GM23338 (cell line): ENCODE measurements around the gene MOXD1. TPM values are rescaled to one million over a fixed set of nuclear protein-coding genes. Genes with fewer than 3 reads are reported as not detected.

Experiments used
- ATAC-seq: fragments of 200-7000 bp; cut with Tn5 transposase; 3 replicates; pipeline ENCODE4 v1.9.1; 2020
- DNase-seq: peaks from one replicate; pipeline ENCODE4 v3.0.0-alpha.2; 2015; ENCODE audit warnings: low spot score
- H2AFZ ChIP-seq: fragments of 200-600 bp; sonication (generic); 2 replicates; pipeline ENCODE4 v1.8.0; 2016; ENCODE audit warnings: antibody characterized with exemption, mild to moderate bottlenecking, moderate library complexity
- H3F3A ChIP-seq: fragments of 200-600 bp; sonication (generic); replicated peaks from 2 replicates; pipeline ENCODE4 v1.8.0; 2017; ENCODE audit warnings: antibody characterized with exemption, mixed run types, low read depth
- H3K27ac ChIP-seq: fragments of 200-600 bp; sonication (generic); 2 replicates; pipeline ENCODE4 v1.6.1; 2016; ENCODE audit warnings: low read depth
- H3K27me3 ChIP-seq: fragments of 200-600 bp; sonication (generic); 2 replicates; pipeline ENCODE4 v1.8.0; 2016; ENCODE audit warnings: mild to moderate bottlenecking, mixed run types, moderate library complexity; ENCODE audit not compliant: insufficient read depth
- H3K36me3 ChIP-seq: fragments of 200-600 bp; sonication (generic); 2 replicates; pipeline ENCODE4 v1.8.0; 2016; ENCODE audit warnings: mild to moderate bottlenecking; ENCODE audit not compliant: insufficient read depth
- H3K4me1 ChIP-seq: fragments of 200-600 bp; sonication (generic); 2 replicates; pipeline ENCODE4 v1.8.0; 2016; ENCODE audit warnings: mild to moderate bottlenecking, moderate library complexity; ENCODE audit not compliant: insufficient read depth
- H3K4me2 ChIP-seq: fragments of 200-600 bp; sonication (generic); 2 replicates; pipeline ENCODE4 v1.7.1; 2017; ENCODE audit warnings: mixed run types
- H3K4me3 ChIP-seq: fragments of 200-600 bp; sonication (generic); 2 replicates; pipeline ENCODE4 v1.6.1; 2016; ENCODE audit warnings: mixed run types
- H3K79me2 ChIP-seq: fragments of 200-600 bp; sonication (generic); replicated peaks from 2 replicates; pipeline ENCODE4 v1.8.0; 2017; ENCODE audit warnings: mild to moderate bottlenecking; ENCODE audit not compliant: insufficient read depth
- H3K9me2 ChIP-seq: fragments of 200-600 bp; sonication (generic); 2 replicates; pipeline ENCODE4 v1.8.0; 2017; ENCODE audit not compliant: insufficient read depth
- H4K20me1 ChIP-seq: fragments of 200-600 bp; sonication (generic); replicated peaks from 2 replicates; pipeline ENCODE4 v1.8.0; 2017; ENCODE audit warnings: mild to moderate bottlenecking; ENCODE audit not compliant: insufficient read depth
- H3K27ac Mint-ChIP-seq: 2 replicates; pipeline ENCODE4 v1.8.0; 2020; ENCODE audit warnings: inconsistent platforms, mild to moderate bottlenecking, moderate library complexity, mixed read lengths
- H3K27me3 Mint-ChIP-seq: 3 replicates; pipeline ENCODE4 v1.8.0; 2022; ENCODE audit warnings: low read depth, mild to moderate bottlenecking, moderate library complexity, mixed read lengths, inconsistent platforms; ENCODE audit not compliant: insufficient read depth, poor library complexity
- H3K36me3 Mint-ChIP-seq: 3 replicates; pipeline ENCODE4 v1.8.0; 2021; ENCODE audit warnings: low read depth, mild to moderate bottlenecking, inconsistent platforms, moderate library complexity, mixed read lengths
- H3K4me1 Mint-ChIP-seq: 3 replicates; pipeline ENCODE4 v1.8.0; 2020; ENCODE audit warnings: mild to moderate bottlenecking, inconsistent platforms, mixed read lengths
- H3K4me3 Mint-ChIP-seq: 3 replicates; pipeline ENCODE4 v1.8.0; 2021; ENCODE audit warnings: moderate library complexity, mild to moderate bottlenecking, inconsistent platforms, mixed read lengths
- H3K9me3 Mint-ChIP-seq: 3 replicates; pipeline ENCODE4 v1.8.0; 2020; ENCODE audit warnings: moderate library complexity, mild to moderate bottlenecking, inconsistent platforms, mixed read lengths
- CREB1 ChIP-seq: fragments of 250-450 bp; sonication (Bioruptor Pico); IDR thresholded peaks from 2 replicates; pipeline ENCODE4 v1.5.0; 2020; ENCODE audit warnings: low read depth, mild to moderate bottlenecking, moderate library complexity
- EZH2phosphoT487 ChIP-seq: fragments of 200-600 bp; sonication (generic); IDR thresholded peaks from one replicate; pipeline ENCODE4 v1.8.1; 2018; ENCODE audit warnings: antibody characterized with exemption; ENCODE audit not compliant: unreplicated experiment
- JUNB ChIP-seq: IDR thresholded peaks from one replicate; pipeline ENCODE4 v1.6.1; 2016; ENCODE audit warnings: antibody characterized with exemption; ENCODE audit not compliant: unreplicated experiment
- NANOG ChIP-seq: IDR thresholded peaks from 2 replicates; pipeline ENCODE4 v1.6.1; 2016; ENCODE audit warnings: antibody characterized with exemption, borderline replicate concordance
- POLR2AphosphoS5 ChIP-seq: IDR thresholded peaks from 2 replicates; pipeline ENCODE4 v1.6.1; 2016; ENCODE audit warnings: antibody characterized with exemption, low read depth
- STAT1 ChIP-seq: IDR thresholded peaks from one replicate; pipeline ENCODE4 v1.6.1; 2016; ENCODE audit warnings: antibody characterized with exemption; ENCODE audit not compliant: unreplicated experiment
- ZNF114 ChIP-seq: fragments of 250-450 bp; sonication (Bioruptor Pico); IDR thresholded peaks from 2 replicates; pipeline ENCODE4 v1.5.0; 2020; ENCODE audit warnings: mild to moderate bottlenecking, moderate library complexity
- ZNF331 ChIP-seq: fragments of 250-450 bp; sonication (Bioruptor Pico); IDR thresholded peaks from 2 replicates; pipeline ENCODE4 v1.5.0; 2020; ENCODE audit warnings: low read depth, mild to moderate bottlenecking, moderate library complexity
- polyA plus RNA-seq: library from polyadenylated mRNA; unstranded; fragments of >200 nt; fragmentation: Nextera tagmentation; extraction: Ambion mirVana; gene quantifications from 2 replicates; pipeline ENCODE4 v1.2.1, GENCODE V29; 2016
- total RNA-seq: library from RNA; depleted of rRNA; stranded (reverse); fragments of >200 nt; shearing (Covaris generic); gene quantifications from 2 replicates; pipeline ENCODE4 v1.2.3, GENCODE V29; 2014
- TF ChIP-seq, protein P1 (sequence below): IDR thresholded peaks from one replicate; pipeline ENCODE4 v1.6.1; 2018; ENCODE audit warnings: antibody characterized with exemption; ENCODE audit not compliant: unreplicated experiment
- TF ChIP-seq, protein P2 (sequence below), 2 experiments: fragments of 200-600 bp in 1 of 2; sonication (generic) in 1 of 2; conservative IDR thresholded peaks; 2 replicates each; pipeline versions ENCODE4 v1.5.1 to v1.6.1; 2016 to 2017; ENCODE audit warnings: antibody characterized with exemption in 2 of 2, low read depth in 2 of 2, mild to moderate bottlenecking in 2 of 2, moderate library complexity in 1 of 2
- TF ChIP-seq, protein P3 (sequence below): IDR thresholded peaks from 2 replicates; pipeline ENCODE4 v1.6.1; 2016; ENCODE audit warnings: antibody characterized with exemption

Gene MOXD1
- total and polyA plus RNA-seq, 2 experiments from 2014 or later, result 1.7 to 4.3 TPM

DNA sequence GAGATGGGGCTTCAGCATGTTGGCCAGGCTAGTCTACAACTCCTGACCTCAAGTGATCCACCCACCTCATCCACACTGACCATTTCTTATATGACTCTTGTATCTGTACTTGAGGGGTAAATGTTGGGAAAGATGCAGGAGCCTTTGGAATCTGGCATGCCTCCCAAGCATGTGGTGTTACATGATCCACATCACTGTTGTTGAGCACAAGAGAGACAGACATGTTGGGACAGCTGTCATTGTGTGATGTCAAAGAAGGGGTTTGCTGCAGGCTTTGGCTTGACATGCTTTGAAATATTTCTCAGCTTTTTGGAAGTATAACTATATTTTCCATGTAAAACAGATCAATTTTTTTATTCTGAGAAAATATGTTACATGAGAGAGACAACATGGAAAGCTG lies 139.9 kb downstream of the MOXD1 start (continued):
- TF ChIP-seq, protein P1, sequence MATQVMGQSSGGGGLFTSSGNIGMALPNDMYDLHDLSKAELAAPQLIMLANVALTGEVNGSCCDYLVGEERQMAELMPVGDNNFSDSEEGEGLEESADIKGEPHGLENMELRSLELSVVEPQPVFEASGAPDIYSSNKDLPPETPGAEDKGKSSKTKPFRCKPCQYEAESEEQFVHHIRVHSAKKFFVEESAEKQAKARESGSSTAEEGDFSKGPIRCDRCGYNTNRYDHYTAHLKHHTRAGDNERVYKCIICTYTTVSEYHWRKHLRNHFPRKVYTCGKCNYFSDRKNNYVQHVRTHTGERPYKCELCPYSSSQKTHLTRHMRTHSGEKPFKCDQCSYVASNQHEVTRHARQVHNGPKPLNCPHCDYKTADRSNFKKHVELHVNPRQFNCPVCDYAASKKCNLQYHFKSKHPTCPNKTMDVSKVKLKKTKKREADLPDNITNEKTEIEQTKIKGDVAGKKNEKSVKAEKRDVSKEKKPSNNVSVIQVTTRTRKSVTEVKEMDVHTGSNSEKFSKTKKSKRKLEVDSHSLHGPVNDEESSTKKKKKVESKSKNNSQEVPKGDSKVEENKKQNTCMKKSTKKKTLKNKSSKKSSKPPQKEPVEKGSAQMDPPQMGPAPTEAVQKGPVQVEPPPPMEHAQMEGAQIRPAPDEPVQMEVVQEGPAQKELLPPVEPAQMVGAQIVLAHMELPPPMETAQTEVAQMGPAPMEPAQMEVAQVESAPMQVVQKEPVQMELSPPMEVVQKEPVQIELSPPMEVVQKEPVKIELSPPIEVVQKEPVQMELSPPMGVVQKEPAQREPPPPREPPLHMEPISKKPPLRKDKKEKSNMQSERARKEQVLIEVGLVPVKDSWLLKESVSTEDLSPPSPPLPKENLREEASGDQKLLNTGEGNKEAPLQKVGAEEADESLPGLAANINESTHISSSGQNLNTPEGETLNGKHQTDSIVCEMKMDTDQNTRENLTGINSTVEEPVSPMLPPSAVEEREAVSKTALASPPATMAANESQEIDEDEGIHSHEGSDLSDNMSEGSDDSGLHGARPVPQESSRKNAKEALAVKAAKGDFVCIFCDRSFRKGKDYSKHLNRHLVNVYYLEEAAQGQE, result no peak
- no peak for TF ChIP-seq NANOG

DNA sequence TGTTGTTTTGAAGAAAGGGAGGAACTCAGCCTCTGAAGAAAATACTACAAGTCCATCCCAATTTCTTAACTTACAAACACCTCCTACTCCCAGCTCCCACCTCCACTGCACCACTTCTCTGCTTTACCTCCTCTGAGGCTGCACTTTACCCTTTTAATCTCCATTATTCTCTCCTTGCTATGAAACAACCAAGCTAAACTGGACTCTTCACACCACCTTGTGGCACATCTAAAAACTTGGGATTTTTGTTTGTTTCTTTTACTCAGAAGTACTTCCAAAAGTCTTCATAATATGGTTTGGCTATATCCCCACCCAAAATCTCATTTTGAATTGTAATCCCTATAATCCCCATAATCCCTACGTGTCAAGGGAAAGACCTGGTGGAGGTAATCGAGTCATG lies 142.2 kb downstream of the MOXD1 start:
- Mint-ChIP-seq H3K4me3 (no peak overlapping the region), H3K4me1 (peaks cover 21% of the 10 kb centered on the region), H3K27me3 (peaks cover 2% of the 10 kb centered on the region), H3K27ac (no peak overlapping the region), H3K9me3 (no peaks in the 10 kb centered on the region), H3K36me3 (no peaks in the 10 kb centered on the region)
- no peaks in the 10 kb centered on the region for H3K9me2 ChIP-seq
- H3K4me2 ChIP-seq, result no peak overlapping the region
- peak; percentile 75 for ATAC-seq
- no peaks in the 10 kb centered on the region for H3K4me1 ChIP-seq
- TF ChIP-seq NANOG, result no peak
- TF ChIP-seq, protein P2, sequence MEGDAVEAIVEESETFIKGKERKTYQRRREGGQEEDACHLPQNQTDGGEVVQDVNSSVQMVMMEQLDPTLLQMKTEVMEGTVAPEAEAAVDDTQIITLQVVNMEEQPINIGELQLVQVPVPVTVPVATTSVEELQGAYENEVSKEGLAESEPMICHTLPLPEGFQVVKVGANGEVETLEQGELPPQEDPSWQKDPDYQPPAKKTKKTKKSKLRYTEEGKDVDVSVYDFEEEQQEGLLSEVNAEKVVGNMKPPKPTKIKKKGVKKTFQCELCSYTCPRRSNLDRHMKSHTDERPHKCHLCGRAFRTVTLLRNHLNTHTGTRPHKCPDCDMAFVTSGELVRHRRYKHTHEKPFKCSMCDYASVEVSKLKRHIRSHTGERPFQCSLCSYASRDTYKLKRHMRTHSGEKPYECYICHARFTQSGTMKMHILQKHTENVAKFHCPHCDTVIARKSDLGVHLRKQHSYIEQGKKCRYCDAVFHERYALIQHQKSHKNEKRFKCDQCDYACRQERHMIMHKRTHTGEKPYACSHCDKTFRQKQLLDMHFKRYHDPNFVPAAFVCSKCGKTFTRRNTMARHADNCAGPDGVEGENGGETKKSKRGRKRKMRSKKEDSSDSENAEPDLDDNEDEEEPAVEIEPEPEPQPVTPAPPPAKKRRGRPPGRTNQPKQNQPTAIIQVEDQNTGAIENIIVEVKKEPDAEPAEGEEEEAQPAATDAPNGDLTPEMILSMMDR (conservative IDR thresholded peaks at IDR 0.05; ENCODE audit: low read depth in 2 of 2), result peak; percentile 63 to 67
- no peak for TF ChIP-seq STAT1
- no peak for TF ChIP-seq ZNF114 (CRISPR knock-in tag)
- peak; percentile 42 for DNase-seq
- H2AFZ ChIP-seq, result no peak overlapping the region
- H3K27ac ChIP-seq, result no peak overlapping the region
- no peak overlapping the region for H3K4me3 ChIP-seq
- H3K27me3 ChIP-seq, result no peaks in the 10 kb centered on the region
- H4K20me1 ChIP-seq, result no peaks in the 10 kb centered on the region
- no peaks in the 10 kb centered on the region for H3K36me3 ChIP-seq
- no peaks in the 10 kb centered on the region for H3F3A ChIP-seq
- H3K79me2 ChIP-seq, result no peaks in the 10 kb centered on the region

DNA sequence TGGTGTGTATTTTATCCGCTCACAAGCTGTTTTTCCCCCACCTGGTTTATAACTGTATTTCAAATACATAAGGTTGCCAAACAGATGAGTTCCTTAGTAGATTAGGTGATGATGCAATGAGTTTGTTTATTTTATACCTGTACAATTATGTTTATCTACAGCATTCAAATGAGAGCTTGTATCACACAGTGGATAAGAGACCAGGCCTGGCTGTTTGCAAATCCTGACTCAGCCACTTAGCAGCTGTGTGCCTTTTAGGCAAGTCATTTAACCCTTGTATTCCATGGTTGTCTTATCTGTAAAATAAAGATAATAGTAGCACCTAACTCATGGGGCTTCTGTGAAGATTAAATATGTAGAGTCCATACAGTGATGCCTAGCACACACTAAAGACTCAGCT lies 143.7 kb downstream of the MOXD1 start:
- Mint-ChIP-seq H3K4me1 (peaks cover 21% of the 10 kb centered on the region), H3K4me3 (no peak overlapping the region), H3K36me3 (peaks cover 5% of the 10 kb centered on the region; the same call in 2 of the 3 replicates), H3K27ac (no peak overlapping the region), H3K9me3 (peaks cover 10% of the 10 kb centered on the region), H3K27me3 (peaks cover 2% of the 10 kb centered on the region)
- DNase-seq (no peak), ATAC-seq (peak; percentile 25; the same call in 2 of the 3 replicates)
- H4K20me1 ChIP-seq, result no peaks in the 10 kb centered on the region
- H3K4me2 ChIP-seq, result no peak overlapping the region
- peaks cover 2% of the 10 kb centered on the region for H3K36me3 ChIP-seq
- H3F3A ChIP-seq, result no peaks in the 10 kb centered on the region
- no peaks in the 10 kb centered on the region for H3K9me2 ChIP-seq
- H3K27ac ChIP-seq, result no peak overlapping the region
- H3K27me3 ChIP-seq, result no peaks in the 10 kb centered on the region
- no peak overlapping the region for H3K4me3 ChIP-seq
- H2AFZ ChIP-seq, result peak overlapping the region; percentile 15; the same call in 1 of the 2 replicates
- H3K79me2 ChIP-seq, result no peaks in the 10 kb centered on the region
- no peaks in the 10 kb centered on the region for H3K4me1 ChIP-seq
- TF ChIP-seq JUNB (no peak), CREB1 (CRISPR knock-in tag) (no peak), NANOG (no peak), POLR2AphosphoS5 (no peak), ZNF331 (CRISPR knock-in tag) (no peak), EZH2phosphoT487 (no peak), STAT1 (no peak)
- TF ChIP-seq, protein P3, sequence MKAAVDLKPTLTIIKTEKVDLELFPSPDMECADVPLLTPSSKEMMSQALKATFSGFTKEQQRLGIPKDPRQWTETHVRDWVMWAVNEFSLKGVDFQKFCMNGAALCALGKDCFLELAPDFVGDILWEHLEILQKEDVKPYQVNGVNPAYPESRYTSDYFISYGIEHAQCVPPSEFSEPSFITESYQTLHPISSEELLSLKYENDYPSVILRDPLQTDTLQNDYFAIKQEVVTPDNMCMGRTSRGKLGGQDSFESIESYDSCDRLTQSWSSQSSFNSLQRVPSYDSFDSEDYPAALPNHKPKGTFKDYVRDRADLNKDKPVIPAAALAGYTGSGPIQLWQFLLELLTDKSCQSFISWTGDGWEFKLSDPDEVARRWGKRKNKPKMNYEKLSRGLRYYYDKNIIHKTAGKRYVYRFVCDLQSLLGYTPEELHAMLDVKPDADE, result no peak
- TF ChIP-seq, protein P2 (conservative IDR thresholded peaks at IDR 0.05; ENCODE audit: low read depth in 2 of 2), result no peak
